Spleen (tissue), 11 donors: ENCODE data around the gene S1PR5. TPM values are rescaled to one million over a fixed set of nuclear protein-coding genes. Genes with fewer than 3 reads are reported as not detected.
A peak's percentile ranks its signal among the peaks of the same experiment; 100 is the strongest.

ENCODE experiments used
- DNase-seq: peaks from one replicate; pipeline ENCODE4 v3.0.0-alpha.2; 2020
- H3K27ac ChIP-seq, 8 donors: fragments of 200-600 bp; sonication (generic) in 7 of 8; 1 replicate in 4 of 8; 2 replicates in 4 of 8; pipeline versions ENCODE4 v1.5.0 to v1.8.0; 2016 to 2021; ENCODE audit warnings: inconsistent platforms in 4 of 8, mild to moderate bottlenecking in 4 of 8, moderate library complexity in 1 of 8
- H3K27me3 ChIP-seq, 7 donors: fragments of 200-600 bp; sonication (generic) in 6 of 7; replicated peaks in 1 of 7; 1 replicate in 4 of 7; 2 replicates in 3 of 7; pipeline versions ENCODE4 v1.5.0 to v1.8.0; 2016 to 2021; ENCODE audit warnings: inconsistent platforms in 3 of 7, mild to moderate bottlenecking in 1 of 7
- H3K36me3 ChIP-seq, 6 donors: fragments of 200-600 bp; sonication (generic) in 5 of 6; 1 replicate in 4 of 6; 2 replicates in 2 of 6; pipeline versions ENCODE4 v1.5.0 to v1.8.0; 2016 to 2021; ENCODE audit warnings: inconsistent platforms in 2 of 6
- H3K4me1 ChIP-seq, 6 donors: fragments of 200-600 bp; sonication (generic) in 5 of 6; 1 replicate in 3 of 6; 2 replicates in 3 of 6; pipeline versions ENCODE4 v1.5.0 to v1.8.0; 2016 to 2021; ENCODE audit warnings: inconsistent platforms in 3 of 6
- H3K4me3 ChIP-seq, 8 donors: fragments of 200-600 bp; sonication (generic) in 7 of 8; 1 replicate in 4 of 8; 2 replicates in 4 of 8; pipeline versions ENCODE4 v1.5.0 to v1.8.0; 2016 to 2021; ENCODE audit warnings: inconsistent platforms in 4 of 8, mild to moderate bottlenecking in 4 of 8, moderate library complexity in 2 of 8
- H3K9me3 ChIP-seq, 8 donors: fragments of 200-600 bp; sonication (generic) in 7 of 8; 1 replicate in 4 of 8; 2 replicates in 4 of 8; pipeline versions ENCODE4 v1.5.0 to v1.8.0; 2016 to 2021; ENCODE audit warnings: inconsistent platforms in 4 of 8
- POLR2A ChIP-seq, 3 donors: fragments of 450-650 bp; IDR thresholded peaks; one replicate each; pipeline ENCODE4 v1.5.1; 2017; ENCODE audit warnings: antibody characterized with exemption in 3 of 3, mild to moderate bottlenecking in 1 of 3
- POLR2AphosphoS5 ChIP-seq, 3 donors: sonication (generic); formaldehyde crosslinking; IDR thresholded peaks; one replicate each; pipeline ENCODE4 v1.5.1; 2017; ENCODE audit warnings: antibody characterized with exemption in 3 of 3
- WGBS, 5 donors: extraction: QIAGEN DNeasy Blood & Tissue Kit in 3 of 5; methylation state at CpG; one replicate each; pipeline versions ENCODE4 v1.1.5 to v1.1.7; 2013 to 2018; 5-methylcytosine and 5-hydroxymethylcytosine counted together
- intact Hi-C: fragments of 100-400 bp; cut with DNase I; formaldehyde crosslinking; loops from one replicate; pipeline ENCODE4 v1.15.0; 2023; ENCODE audit warnings: low total_unique reads
- polyA plus RNA-seq, 3 donors: library from polyadenylated mRNA; stranded (reverse); fragments of 200-250 nt; gene quantifications; one replicate each; pipeline ENCODE4 v1.2.1, GENCODE V29; 2013
- total RNA-seq, 7 donors: library from RNA; depleted of rRNA in 3 of 7; stranded (reverse); fragments of >200 nt in 3 of 7; fragmentation: NEBNext Ultra II Directional in 4 of 7; extraction: Animal tissue kit (Norgen Biotek cat#: 25700) in 4 of 7; gene quantifications; one replicate each; pipeline versions ENCODE4 v1.1.0 to v1.2.1, GENCODE V29; 2016 to 2021
- TF ChIP-seq, protein P1 (sequence below), 11 experiments: fragments of 200-600 bp in 7 of 11; fragments of 450-650 bp in 4 of 11; sonication (generic) in 4 of 11; IDR thresholded peaks in 8 of 11; conservative IDR thresholded peaks in 3 of 11; 1 replicate in 7 of 11; 2 replicates in 4 of 11; pipeline versions ENCODE4 v1.4.0 to v1.8.0; 2016 to 2021; ENCODE audit warnings: antibody characterized with exemption in 11 of 11, inconsistent platforms in 4 of 11, mild to moderate bottlenecking in 1 of 11
- donor health status: healthy with polysubstance abuse.
- donor health status: DM: no; HTN: no; CAD: no; lungs with moderate emphysema.
- donor health status: DM: no; HTN: no; CAD: no.
- donor health status: Bipolar disorder and iron deficiency.
- donor health status: healthy.
- donor health status: DM: no; HTN: no; CAD: no.
- donor health status: DM: yes; HTN: yes; CAD: no.

The S1PR5 gene
- total and polyA plus RNA-seq, 10 donors: 0.52 to 21.2 (median 6.0) TPM

DNA sequence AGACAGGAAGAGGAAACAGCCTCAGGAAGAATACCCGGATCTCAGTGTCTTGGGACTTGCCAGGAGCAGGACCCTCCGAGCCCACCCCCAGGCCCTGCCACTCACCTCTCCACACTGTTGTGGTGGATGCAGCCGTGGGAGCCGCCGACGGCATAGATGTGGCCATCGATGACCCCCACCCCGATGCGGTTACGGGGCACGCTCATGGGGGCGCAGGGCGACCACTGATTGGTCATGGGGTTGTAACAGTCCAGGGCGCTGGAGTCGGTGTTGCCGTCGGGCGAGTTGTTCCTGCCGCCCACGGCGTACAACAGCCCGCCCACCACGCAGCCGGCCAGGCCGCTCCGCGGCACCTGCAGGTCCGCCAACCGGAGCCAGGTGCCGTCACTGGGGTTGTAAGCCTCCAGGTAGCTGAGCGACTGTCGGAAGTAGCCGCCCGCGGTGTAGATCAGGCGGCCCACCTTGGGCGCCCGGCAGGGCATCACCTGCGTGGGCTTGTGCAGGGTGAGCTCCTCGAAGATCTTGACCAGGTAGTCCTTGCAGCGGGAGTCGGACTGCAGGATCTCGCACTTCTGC lies 25.7 kb downstream of the S1PR5 start:
- no peak overlapping the region for H3K27ac ChIP-seq
- no peaks in the 10 kb centered on the region for H3K27me3 ChIP-seq
- H3K4me1 ChIP-seq: peaks cover 0 to 43% (median 4%) of the 10 kb centered on the region in 6 donors
- H3K4me3 ChIP-seq: no peak overlapping the region
- intact Hi-C loops: no loop called here
- 83 to 98% (median 96%) methylated on average over 2 to 43 of the region's 43 CpGs for WGBS, 5 donors
- H3K36me3 ChIP-seq: peaks cover 0 to 100% (median 75%) of the 10 kb centered on the region in 6 donors
- no peaks in the 10 kb centered on the region for H3K9me3 ChIP-seq
- no peak for DNase-seq
- TF ChIP-seq POLR2AphosphoS5 (IDR thresholded peaks at IDR 0.05) (peak in 1 of 3 donors; percentile 51), POLR2A (IDR thresholded peaks at IDR 0.05) (no peak)
- TF ChIP-seq, protein P1, sequence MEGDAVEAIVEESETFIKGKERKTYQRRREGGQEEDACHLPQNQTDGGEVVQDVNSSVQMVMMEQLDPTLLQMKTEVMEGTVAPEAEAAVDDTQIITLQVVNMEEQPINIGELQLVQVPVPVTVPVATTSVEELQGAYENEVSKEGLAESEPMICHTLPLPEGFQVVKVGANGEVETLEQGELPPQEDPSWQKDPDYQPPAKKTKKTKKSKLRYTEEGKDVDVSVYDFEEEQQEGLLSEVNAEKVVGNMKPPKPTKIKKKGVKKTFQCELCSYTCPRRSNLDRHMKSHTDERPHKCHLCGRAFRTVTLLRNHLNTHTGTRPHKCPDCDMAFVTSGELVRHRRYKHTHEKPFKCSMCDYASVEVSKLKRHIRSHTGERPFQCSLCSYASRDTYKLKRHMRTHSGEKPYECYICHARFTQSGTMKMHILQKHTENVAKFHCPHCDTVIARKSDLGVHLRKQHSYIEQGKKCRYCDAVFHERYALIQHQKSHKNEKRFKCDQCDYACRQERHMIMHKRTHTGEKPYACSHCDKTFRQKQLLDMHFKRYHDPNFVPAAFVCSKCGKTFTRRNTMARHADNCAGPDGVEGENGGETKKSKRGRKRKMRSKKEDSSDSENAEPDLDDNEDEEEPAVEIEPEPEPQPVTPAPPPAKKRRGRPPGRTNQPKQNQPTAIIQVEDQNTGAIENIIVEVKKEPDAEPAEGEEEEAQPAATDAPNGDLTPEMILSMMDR (IDR thresholded peaks at IDR 0.05 in 8 of 11, conservative IDR thresholded peaks at IDR 0.05 in 3 of 11): peak in 1 of 11 experiments; percentile 3

DNA sequence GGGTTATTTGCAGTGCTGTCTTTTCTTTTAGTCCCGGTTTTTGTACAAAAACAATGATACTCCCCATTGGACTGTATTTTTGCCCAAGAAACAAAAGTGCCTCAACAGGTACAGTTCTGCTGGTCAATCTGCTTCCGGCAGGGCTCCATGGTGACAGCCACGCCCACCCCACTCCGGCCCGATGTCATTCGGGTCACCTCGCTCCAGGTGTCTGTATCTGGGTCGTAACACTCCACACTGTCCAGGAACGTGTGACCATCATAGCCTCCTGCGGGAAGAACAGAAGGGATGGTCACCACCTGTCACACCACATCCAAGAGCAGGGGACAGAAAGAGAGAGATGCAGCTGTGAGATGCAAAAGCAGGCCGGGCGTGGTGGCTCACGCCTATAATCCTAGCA lies 30.7 kb downstream of the S1PR5 start:
- no peak for TF ChIP-seq POLR2AphosphoS5 (IDR thresholded peaks at IDR 0.05)
- TF ChIP-seq POLR2A (IDR thresholded peaks at IDR 0.05): no peak
- TF ChIP-seq, protein P1 (IDR thresholded peaks at IDR 0.05 in 8 of 11, conservative IDR thresholded peaks at IDR 0.05 in 3 of 11): no peak
- H3K36me3 ChIP-seq: peaks cover 0 to 77% (median 66%) of the 10 kb centered on the region in 6 donors
- H3K9me3 ChIP-seq: no peaks in the 10 kb centered on the region
- 91 to 97% (median 94%) methylated on average over 12 to 13 of the region's 13 CpGs for WGBS, 5 donors
- no peak overlapping the region for H3K27ac ChIP-seq
- intact Hi-C loops: no loop called here
- DNase-seq: no peak
- H3K4me1 ChIP-seq: peaks cover 0 to 31% (median 4%) of the 10 kb centered on the region in 6 donors
- H3K27me3 ChIP-seq: no peaks in the 10 kb centered on the region
- H3K4me3 ChIP-seq: no peak overlapping the region

DNA sequence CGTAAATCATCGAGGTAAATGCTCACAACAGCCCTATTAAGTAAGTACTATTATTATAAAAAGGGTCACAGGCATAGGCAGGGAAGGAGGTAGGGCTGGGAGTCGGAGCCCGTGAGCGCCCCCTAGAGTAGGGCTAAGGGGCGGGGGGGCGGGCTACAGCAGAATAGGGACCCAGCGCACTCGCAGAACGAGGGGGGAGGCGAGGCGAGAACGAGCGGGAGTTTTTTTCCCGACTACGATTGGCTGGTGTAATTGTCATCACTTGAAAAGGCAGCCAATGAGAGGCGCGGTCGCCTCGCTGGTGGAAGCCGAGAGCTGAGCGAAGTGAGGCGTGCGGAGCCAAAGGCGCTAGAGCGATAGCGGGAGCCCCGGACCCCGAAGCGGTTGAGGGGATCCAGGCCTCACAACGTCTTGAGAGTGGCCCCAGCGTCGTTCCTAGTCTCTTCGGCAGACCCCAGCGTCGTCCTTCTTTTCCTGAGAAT lies 38.3 kb downstream of the S1PR5 start:
- H3K4me1 ChIP-seq: peaks cover 0 to 27% (median 18%) of the 10 kb centered on the region in 6 donors
- intact Hi-C loops: no loop called here
- H3K27me3 ChIP-seq: no peaks in the 10 kb centered on the region
- peak; percentile 89 for DNase-seq
- peak; percentile 31 to 74 (median 72) for TF ChIP-seq POLR2AphosphoS5 (IDR thresholded peaks at IDR 0.05)
- no peak for TF ChIP-seq POLR2A (IDR thresholded peaks at IDR 0.05)
- TF ChIP-seq, protein P1 (IDR thresholded peaks at IDR 0.05 in 8 of 11, conservative IDR thresholded peaks at IDR 0.05 in 3 of 11): peak in 8 of 11 experiments; percentile 25 to 90 (median 86)
- peak overlapping the region in 4 of 8 donors; percentile 2 to 47 (median 24) for H3K27ac ChIP-seq
- H3K36me3 ChIP-seq: peaks cover 0 to 1% (median 0%) of the 10 kb centered on the region in 6 donors
- 3 to 13% (median 5%) methylated on average over 34 to 36 of the region's 36 CpGs for WGBS, 5 donors
- peak overlapping the region; percentile 17 to 57 (median 28) for H3K4me3 ChIP-seq
- no peaks in the 10 kb centered on the region for H3K9me3 ChIP-seq

DNA sequence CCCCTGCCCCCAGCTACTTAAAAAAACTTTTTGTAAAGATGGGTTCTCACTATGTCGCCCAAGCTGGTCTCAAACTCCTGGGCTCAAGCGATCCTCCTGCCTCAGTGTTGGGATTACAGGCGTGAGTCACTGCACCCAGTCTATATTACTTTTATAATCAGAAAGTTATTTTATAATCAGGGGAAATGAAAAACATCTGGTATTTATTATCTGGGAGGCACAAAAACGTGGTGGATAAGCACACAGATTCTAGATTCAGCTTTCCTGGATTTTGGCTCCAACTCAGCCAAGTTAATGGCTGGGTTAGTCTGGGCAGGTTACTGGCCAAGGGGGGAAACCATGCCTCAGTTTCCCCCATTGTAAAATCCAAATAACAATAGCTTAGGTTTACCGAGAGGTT lies 38.8 kb downstream of the S1PR5 start:
- DNase-seq: no peak
- no peak for TF ChIP-seq POLR2A (IDR thresholded peaks at IDR 0.05)
- TF ChIP-seq, protein P1 (IDR thresholded peaks at IDR 0.05 in 8 of 11, conservative IDR thresholded peaks at IDR 0.05 in 3 of 11): no peak
- no peak for TF ChIP-seq POLR2AphosphoS5 (IDR thresholded peaks at IDR 0.05)
- peak overlapping the region in 4 of 8 donors; percentile 32 to 57 (median 40) for H3K4me3 ChIP-seq
- no peaks in the 10 kb centered on the region for H3K36me3 ChIP-seq
- H3K4me1 ChIP-seq: peaks cover 0 to 26% (median 17%) of the 10 kb centered on the region in 6 donors
- intact Hi-C loops: no loop called here
- 37 to 42% (median 41%) methylated on average over 5 of the region's 5 CpGs for WGBS, 5 donors
- no peaks in the 10 kb centered on the region for H3K27me3 ChIP-seq
- no peaks in the 10 kb centered on the region for H3K9me3 ChIP-seq
- no peak overlapping the region for H3K27ac ChIP-seq
